AG09309 (cell line): ENCODE results near the gene GLIS1.

Source experiments
- DNase-seq: peaks from one replicate; pipeline ENCODE4 v3.0.0-alpha.2; 2010; ENCODE audit warnings: low read depth
- H3K4me3 ChIP-seq: 2 replicates; pipeline ENCODE4 v1.5.1; 2011; ENCODE audit warnings: mild to moderate bottlenecking, low read depth, low read length, moderate library complexity; ENCODE audit not compliant: control insufficient read depth
- CTCF ChIP-seq: IDR thresholded peaks from 2 replicates; pipeline ENCODE4 v1.5.1; 2011; ENCODE audit warnings: mild to moderate bottlenecking, low read depth, low read length, inconsistent platforms; ENCODE audit not compliant: insufficient read depth, control insufficient read depth; ENCODE audit errors: missing control alignments

GLIS1 gene

GRCh38 chr1:53483170-53483569 lies 255.8 kb downstream of the GLIS1 start:
- no peak for TF ChIP-seq CTCF
- DNase-seq = no peak
- no peak overlapping the region for H3K4me3 ChIP-seq

GRCh38 chr1:53482441-53483153 lies 256.4 kb downstream of the GLIS1 start:
- TF ChIP-seq CTCF = no peak
- no peak overlapping the region for H3K4me3 ChIP-seq
- DNase-seq = no peak

GRCh38 chr1:53481456-53481855 lies 257.5 kb downstream of the GLIS1 start:
- no peak for TF ChIP-seq CTCF
- no peak for DNase-seq
- no peak overlapping the region for H3K4me3 ChIP-seq

- no peak for DNase-seq
- TF ChIP-seq CTCF = no peak
Measured at GRCh38 chr1:53480678-53481077, 258.3 kb downstream of the GLIS1 start.

GRCh38 chr1:53478502-53478818 lies 260.5 kb downstream of the GLIS1 start:
- no peak for TF ChIP-seq CTCF

More at GRCh38 chr1:53480678-53481077, 258.3 kb downstream of the GLIS1 start:
- H3K4me3 ChIP-seq = no peak overlapping the region

GRCh38 chr1:53477651-53478501 lies 261.1 kb downstream of the GLIS1 start:
- TF ChIP-seq CTCF = no peak
- DNase-seq = no peak
- H3K4me3 ChIP-seq = no peak overlapping the region

More at GRCh38 chr1:53478502-53478818, 260.5 kb downstream of the GLIS1 start:
- no peak for DNase-seq
- H3K4me3 ChIP-seq = no peak overlapping the region
